NB4 (cell line): Measurements from ENCODE around the gene GPR34.

Experiments used
- MYC ChIP-seq: IDR thresholded peaks from 2 replicates; pipeline ENCODE4 v1.6.1; 2011; ENCODE audit warnings: low read depth, low read length
- POLR2A ChIP-seq: IDR thresholded peaks from 2 replicates; pipeline ENCODE4 v1.6.1; 2011; ENCODE audit warnings: mild to moderate bottlenecking; ENCODE audit not compliant: insufficient read length; ENCODE audit errors: extremely low read depth
- TF ChIP-seq, protein P1 (sequence below): IDR thresholded peaks from one replicate; pipeline ENCODE4 v1.5.1; 2012; ENCODE audit warnings: low read depth, low read length

DNA sequence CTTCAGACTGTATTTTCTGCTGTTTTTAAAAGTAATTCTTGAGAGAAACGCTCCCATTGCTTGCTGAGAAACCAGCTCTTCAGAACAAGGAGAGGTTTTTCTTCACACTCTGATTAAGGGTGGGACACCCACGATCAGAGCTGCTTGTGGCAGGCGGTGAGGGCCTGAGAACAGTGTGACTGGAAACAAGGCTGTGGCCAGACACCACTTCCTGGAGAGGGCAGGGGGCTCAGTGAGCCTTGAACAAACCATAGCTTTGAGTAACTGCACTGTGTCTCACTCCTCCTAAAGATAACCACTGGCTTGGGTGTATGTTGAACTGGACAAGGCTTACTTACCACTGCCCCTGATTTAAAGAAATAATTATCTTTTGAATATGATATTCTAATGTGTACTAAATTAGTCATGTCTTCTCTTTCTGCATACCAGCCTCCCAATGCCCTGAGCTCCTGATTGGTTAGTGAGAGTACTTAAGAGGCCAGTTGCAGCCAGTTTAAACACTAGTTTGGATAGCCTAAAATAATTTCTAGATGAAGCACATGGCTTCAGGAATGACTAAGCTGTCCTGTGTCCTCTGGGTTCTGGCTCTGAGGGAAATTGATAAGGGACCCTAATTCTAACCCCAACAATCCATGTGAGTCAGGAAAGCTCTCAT is 31.5 kb downstream of the GPR34 start:
- TF ChIP-seq POLR2A = no peak
- TF ChIP-seq, protein P1, sequence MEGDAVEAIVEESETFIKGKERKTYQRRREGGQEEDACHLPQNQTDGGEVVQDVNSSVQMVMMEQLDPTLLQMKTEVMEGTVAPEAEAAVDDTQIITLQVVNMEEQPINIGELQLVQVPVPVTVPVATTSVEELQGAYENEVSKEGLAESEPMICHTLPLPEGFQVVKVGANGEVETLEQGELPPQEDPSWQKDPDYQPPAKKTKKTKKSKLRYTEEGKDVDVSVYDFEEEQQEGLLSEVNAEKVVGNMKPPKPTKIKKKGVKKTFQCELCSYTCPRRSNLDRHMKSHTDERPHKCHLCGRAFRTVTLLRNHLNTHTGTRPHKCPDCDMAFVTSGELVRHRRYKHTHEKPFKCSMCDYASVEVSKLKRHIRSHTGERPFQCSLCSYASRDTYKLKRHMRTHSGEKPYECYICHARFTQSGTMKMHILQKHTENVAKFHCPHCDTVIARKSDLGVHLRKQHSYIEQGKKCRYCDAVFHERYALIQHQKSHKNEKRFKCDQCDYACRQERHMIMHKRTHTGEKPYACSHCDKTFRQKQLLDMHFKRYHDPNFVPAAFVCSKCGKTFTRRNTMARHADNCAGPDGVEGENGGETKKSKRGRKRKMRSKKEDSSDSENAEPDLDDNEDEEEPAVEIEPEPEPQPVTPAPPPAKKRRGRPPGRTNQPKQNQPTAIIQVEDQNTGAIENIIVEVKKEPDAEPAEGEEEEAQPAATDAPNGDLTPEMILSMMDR = no peak
- no peak for TF ChIP-seq MYC
